Liver (tissue), 3 donors: Measurements from ENCODE around the gene MEGF6.

ENCODE experiments used
- EGR1 ChIP-seq, 2 donors: IDR thresholded peaks; 2 replicates each; pipeline ENCODE4 v1.6.1; 2016 to 2018; ENCODE audit warnings: antibody characterized with exemption in 2 of 2, low read depth in 2 of 2
- GABPA ChIP-seq, 2 donors: IDR thresholded peaks in 1 of 2; conservative IDR thresholded peaks in 1 of 2; 2 replicates each; pipeline ENCODE4 v1.6.1; 2016; ENCODE audit warnings: antibody characterized with exemption in 2 of 2, mild to moderate bottlenecking in 1 of 2, moderate library complexity in 1 of 2
- JUND ChIP-seq, 2 donors: IDR thresholded peaks; 2 replicates each; pipeline ENCODE4 v1.6.1; 2016; ENCODE audit warnings: antibody characterized with exemption in 2 of 2
- NR2F2 ChIP-seq: IDR thresholded peaks from 2 replicates; pipeline ENCODE4 v1.6.1; 2016; ENCODE audit warnings: antibody characterized with exemption
- RAD21 ChIP-seq, 2 donors: IDR thresholded peaks; 2 replicates each; pipeline ENCODE4 v1.6.1; 2016; ENCODE audit warnings: antibody characterized with exemption in 2 of 2, mild to moderate bottlenecking in 2 of 2
- REST ChIP-seq: IDR thresholded peaks from 2 replicates; pipeline ENCODE4 v1.6.1; 2016; ENCODE audit warnings: antibody characterized with exemption, mild to moderate bottlenecking
- SP1 ChIP-seq: IDR thresholded peaks from 2 replicates; pipeline ENCODE4 v1.6.1; 2018; ENCODE audit warnings: antibody characterized with exemption, mild to moderate bottlenecking
- TAF1 ChIP-seq: conservative IDR thresholded peaks from 2 replicates; pipeline ENCODE4 v1.6.1; 2016; ENCODE audit warnings: antibody characterized with exemption, mild to moderate bottlenecking
- TF ChIP-seq, protein P1 (sequence below): fragments of 150-350 bp; IDR thresholded peaks from 2 replicates; pipeline ENCODE4 v1.5.1; 2017; ENCODE audit warnings: improper control_type of control experiment, low read depth, low read length; ENCODE audit not compliant: missing input control
- TF ChIP-seq, protein P2 (sequence below): IDR thresholded peaks from 2 replicates; pipeline ENCODE4 v1.6.1; 2016; ENCODE audit warnings: antibody characterized with exemption
- TF ChIP-seq, protein P3 (sequence below): IDR thresholded peaks from 2 replicates; pipeline ENCODE4 v1.6.1; 2016; ENCODE audit warnings: antibody characterized with exemption
- donor health status: healthy.
- donor health status: healthy.

DNA sequence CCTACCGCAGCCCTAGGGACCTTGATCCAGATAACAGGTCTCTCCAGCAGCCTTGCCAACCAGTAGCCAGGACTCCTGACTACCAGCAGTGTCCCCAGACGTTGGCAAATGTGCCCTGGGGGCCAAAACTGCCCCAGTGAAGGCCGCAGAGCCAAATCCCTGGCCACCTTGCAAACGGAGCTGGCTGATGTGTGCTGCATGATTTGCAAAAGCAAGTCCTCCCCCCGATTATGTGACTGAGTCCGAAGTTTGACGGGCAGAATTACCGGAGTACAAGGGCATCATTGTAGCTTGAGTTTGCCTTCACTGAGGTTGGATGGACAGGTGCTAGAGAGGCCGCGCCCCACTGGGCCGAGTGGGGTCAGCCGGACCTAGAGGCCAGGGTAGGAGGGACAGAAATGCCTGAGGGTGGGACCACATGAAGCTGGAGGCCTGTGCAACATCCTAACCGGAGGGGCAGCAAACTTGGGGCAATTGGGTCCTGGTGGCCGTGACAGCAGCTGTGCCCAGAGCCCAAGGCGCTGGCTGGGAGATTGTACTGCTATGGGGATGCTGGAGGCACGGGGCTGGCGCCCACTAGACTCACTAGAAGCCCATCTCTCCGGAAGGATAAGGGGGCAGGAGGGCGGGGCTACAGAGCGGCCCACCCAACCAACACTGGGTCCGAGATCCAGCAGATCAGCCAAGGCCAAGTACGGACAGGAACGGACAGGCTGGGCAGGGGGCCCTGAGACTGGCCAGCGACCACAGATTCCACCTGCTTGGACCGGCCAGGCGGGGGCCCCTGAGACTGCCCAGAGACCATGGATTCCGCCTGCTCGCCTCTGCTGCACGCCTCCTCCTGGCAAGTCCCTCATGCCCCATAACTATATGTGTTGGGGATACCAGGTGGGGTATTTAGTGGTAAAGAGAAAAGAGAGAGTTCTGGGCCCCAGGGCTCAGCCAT is 154.1 kb downstream of the MEGF6 start:
- TF ChIP-seq TAF1 (no peak), NR2F2 (no peak), RAD21 (IDR thresholded peaks at IDR 0.05) (no peak), GABPA (IDR thresholded peaks at IDR 0.05 in 1 of 2, conservative IDR thresholded peaks at IDR 0.05 in 1 of 2) (no peak), SP1 (no peak), EGR1 (IDR thresholded peaks at IDR 0.05; ENCODE audit: low read depth in 2 of 2) (no peak), JUND (IDR thresholded peaks at IDR 0.05) (no peak), REST (no peak)
- TF ChIP-seq, protein P1, sequence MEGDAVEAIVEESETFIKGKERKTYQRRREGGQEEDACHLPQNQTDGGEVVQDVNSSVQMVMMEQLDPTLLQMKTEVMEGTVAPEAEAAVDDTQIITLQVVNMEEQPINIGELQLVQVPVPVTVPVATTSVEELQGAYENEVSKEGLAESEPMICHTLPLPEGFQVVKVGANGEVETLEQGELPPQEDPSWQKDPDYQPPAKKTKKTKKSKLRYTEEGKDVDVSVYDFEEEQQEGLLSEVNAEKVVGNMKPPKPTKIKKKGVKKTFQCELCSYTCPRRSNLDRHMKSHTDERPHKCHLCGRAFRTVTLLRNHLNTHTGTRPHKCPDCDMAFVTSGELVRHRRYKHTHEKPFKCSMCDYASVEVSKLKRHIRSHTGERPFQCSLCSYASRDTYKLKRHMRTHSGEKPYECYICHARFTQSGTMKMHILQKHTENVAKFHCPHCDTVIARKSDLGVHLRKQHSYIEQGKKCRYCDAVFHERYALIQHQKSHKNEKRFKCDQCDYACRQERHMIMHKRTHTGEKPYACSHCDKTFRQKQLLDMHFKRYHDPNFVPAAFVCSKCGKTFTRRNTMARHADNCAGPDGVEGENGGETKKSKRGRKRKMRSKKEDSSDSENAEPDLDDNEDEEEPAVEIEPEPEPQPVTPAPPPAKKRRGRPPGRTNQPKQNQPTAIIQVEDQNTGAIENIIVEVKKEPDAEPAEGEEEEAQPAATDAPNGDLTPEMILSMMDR, result no peak
- TF ChIP-seq, protein P2, sequence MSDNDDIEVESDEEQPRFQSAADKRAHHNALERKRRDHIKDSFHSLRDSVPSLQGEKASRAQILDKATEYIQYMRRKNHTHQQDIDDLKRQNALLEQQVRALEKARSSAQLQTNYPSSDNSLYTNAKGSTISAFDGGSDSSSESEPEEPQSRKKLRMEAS, result no peak
- TF ChIP-seq, protein P3, sequence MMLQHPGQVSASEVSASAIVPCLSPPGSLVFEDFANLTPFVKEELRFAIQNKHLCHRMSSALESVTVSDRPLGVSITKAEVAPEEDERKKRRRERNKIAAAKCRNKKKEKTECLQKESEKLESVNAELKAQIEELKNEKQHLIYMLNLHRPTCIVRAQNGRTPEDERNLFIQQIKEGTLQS, result no peak
